Activated naive CD8-positive, alpha-beta T cell treated with anti-CD3 and anti-CD28 coated beads, Interleukin-2, amount 50 U/mL, for 24 hours (primary cell): ENCODE results near the gene USP2.

ENCODE experiments used
- ATAC-seq: fragments of 150-1000 bp; cut with Tn5 transposase; one replicate; pipeline ENCODE4 v1.10.0; 2021
- DNase-seq: peaks from one replicate; pipeline ENCODE4 v3.0.0; 2021
- H3K27ac Mint-ChIP-seq: one replicate; pipeline ENCODE4 v1.8.0; 2021; ENCODE audit warnings: mild to moderate bottlenecking, mixed read lengths
- H3K27me3 Mint-ChIP-seq: one replicate; pipeline ENCODE4 v1.8.0; 2021; ENCODE audit warnings: mixed read lengths
- H3K36me3 Mint-ChIP-seq: one replicate; pipeline ENCODE4 v1.8.0; 2021; ENCODE audit warnings: low read depth, mixed read lengths
- H3K4me1 Mint-ChIP-seq: one replicate; pipeline ENCODE4 v1.8.0; 2021; ENCODE audit warnings: mixed read lengths
- H3K4me3 Mint-ChIP-seq: one replicate; pipeline ENCODE4 v1.8.0; 2021; ENCODE audit warnings: mild to moderate bottlenecking, moderate library complexity, mixed read lengths
- H3K9me3 Mint-ChIP-seq: one replicate; pipeline ENCODE4 v1.8.0; 2021; ENCODE audit warnings: mixed read lengths

USP2 gene

GRCh38 chr11:119381181-119381988 lies at the start of gene USP2:
Gene USP2 (minus strand): TSS chr11:119381690. CDS start chr11:119373480, 8,210 bp downstream.
- peak; percentile 98 for ATAC-seq
- Mint-ChIP-seq H3K4me1 (no peaks in the 10 kb centered on the region), H3K4me3 (no peak within 1 kb of the TSS), H3K9me3 (no peaks in the 10 kb centered on the region), H3K36me3 (no peaks in the 10 kb centered on the region), H3K27me3 (peaks cover 2% of the 10 kb centered on the region), H3K27ac (no peak within 1 kb of the TSS)
- DNase-seq: peak; percentile 99

- no peaks in the 10 kb centered on the region for H3K9me3 Mint-ChIP-seq
- ATAC-seq (no peak), DNase-seq (no peak)
- no peaks in the 10 kb centered on the region for H3K36me3 Mint-ChIP-seq
- H3K4me1 Mint-ChIP-seq: peaks cover 11% of the 10 kb centered on the region
- H3K4me3 Mint-ChIP-seq: no peak overlapping the region
- H3K27ac Mint-ChIP-seq: no peak overlapping the region
- H3K27me3 Mint-ChIP-seq: peaks cover 52% of the 10 kb centered on the region
Observed at GRCh38 chr11:119427279-119427678, 45.8 kb upstream of the USP2 start.

GRCh38 chr11:119426142-119426541 lies 44.7 kb upstream of the USP2 start:
- ATAC-seq: no peak
- Mint-ChIP-seq H3K4me1 (peaks cover 19% of the 10 kb centered on the region), H3K27me3 (peaks cover 53% of the 10 kb centered on the region), H3K4me3 (no peak overlapping the region), H3K9me3 (no peaks in the 10 kb centered on the region), H3K36me3 (no peaks in the 10 kb centered on the region), H3K27ac (no peak overlapping the region)
- DNase-seq: no peak

GRCh38 chr11:119424775-119425174 lies 43.3 kb upstream of the USP2 start:
- peaks cover 51% of the 10 kb centered on the region for H3K27me3 Mint-ChIP-seq
- no peak for ATAC-seq
- H3K36me3 Mint-ChIP-seq: no peaks in the 10 kb centered on the region

GRCh38 chr11:119424276-119424675 lies 42.8 kb upstream of the USP2 start:
- Mint-ChIP-seq H3K4me1 (peaks cover 19% of the 10 kb centered on the region), H3K9me3 (no peaks in the 10 kb centered on the region), H3K36me3 (no peaks in the 10 kb centered on the region), H3K4me3 (no peak overlapping the region), H3K27ac (no peak overlapping the region), H3K27me3 (peaks cover 50% of the 10 kb centered on the region)
- DNase-seq: no peak
- ATAC-seq: no peak

More at GRCh38 chr11:119424775-119425174, 43.3 kb upstream of the USP2 start:
- Mint-ChIP-seq H3K9me3 (no peaks in the 10 kb centered on the region), H3K4me3 (no peak overlapping the region), H3K27ac (no peak overlapping the region), H3K4me1 (peaks cover 19% of the 10 kb centered on the region)
- no peak for DNase-seq

GRCh38 chr11:119423509-119424254 lies 42.2 kb upstream of the USP2 start:
- Mint-ChIP-seq H3K27me3 (peaks cover 46% of the 10 kb centered on the region), H3K4me3 (no peak overlapping the region), H3K4me1 (peaks cover 19% of the 10 kb centered on the region), H3K9me3 (no peaks in the 10 kb centered on the region), H3K27ac (no peak overlapping the region), H3K36me3 (no peaks in the 10 kb centered on the region)
- ATAC-seq (no peak), DNase-seq (no peak)

GRCh38 chr11:119422809-119423508 lies 41.5 kb upstream of the USP2 start, which contains the start of gene THY1:
Gene THY1 (minus strand): TSS chr11:119423172. CDS start chr11:119420905, 2,267 bp downstream.
- Mint-ChIP-seq H3K27ac (no peak within 1 kb of the TSS), H3K36me3 (no peaks in the 10 kb centered on the region), H3K4me3 (peak within 1 kb of the TSS; percentile 17), H3K9me3 (no peaks in the 10 kb centered on the region), H3K4me1 (peaks cover 19% of the 10 kb centered on the region), H3K27me3 (peaks cover 46% of the 10 kb centered on the region)
- ATAC-seq: no peak
- DNase-seq: no peak

GRCh38 chr11:119421941-119422808 lies 40.7 kb upstream of the USP2 start:
- Mint-ChIP-seq H3K27ac (no peak overlapping the region), H3K9me3 (no peaks in the 10 kb centered on the region), H3K36me3 (no peaks in the 10 kb centered on the region), H3K4me3 (peak overlapping the region; percentile 17), H3K27me3 (peaks cover 49% of the 10 kb centered on the region), H3K4me1 (peaks cover 19% of the 10 kb centered on the region)
- DNase-seq (no peak), ATAC-seq (no peak)

- Mint-ChIP-seq H3K27ac (no peak overlapping the region), H3K9me3 (no peaks in the 10 kb centered on the region), H3K4me3 (no peak overlapping the region), H3K27me3 (peaks cover 47% of the 10 kb centered on the region), H3K36me3 (no peaks in the 10 kb centered on the region), H3K4me1 (peaks cover 17% of the 10 kb centered on the region)
- no peak for DNase-seq
- ATAC-seq: no peak
Observed at GRCh38 chr11:119421351-119421750, 39.9 kb upstream of the USP2 start.

GRCh38 chr11:119420631-119421030 lies 39.1 kb upstream of the USP2 start:
- DNase-seq (no peak), ATAC-seq (no peak)
- H3K27me3 Mint-ChIP-seq: peaks cover 47% of the 10 kb centered on the region
- no peaks in the 10 kb centered on the region for H3K36me3 Mint-ChIP-seq
- no peak overlapping the region for H3K4me3 Mint-ChIP-seq
- H3K27ac Mint-ChIP-seq: no peak overlapping the region
- H3K9me3 Mint-ChIP-seq: no peaks in the 10 kb centered on the region
- H3K4me1 Mint-ChIP-seq: peaks cover 12% of the 10 kb centered on the region

- Mint-ChIP-seq H3K27me3 (peaks cover 47% of the 10 kb centered on the region), H3K27ac (no peak overlapping the region), H3K36me3 (no peaks in the 10 kb centered on the region), H3K9me3 (no peaks in the 10 kb centered on the region), H3K4me3 (no peak overlapping the region), H3K4me1 (peaks cover 12% of the 10 kb centered on the region)
- no peak for ATAC-seq
- DNase-seq: no peak
Observed at GRCh38 chr11:119419834-119420492, 38.5 kb upstream of the USP2 start.

- H3K36me3 Mint-ChIP-seq: no peaks in the 10 kb centered on the region
- H3K27ac Mint-ChIP-seq: no peak overlapping the region
- DNase-seq (no peak), ATAC-seq (no peak)
- peaks cover 41% of the 10 kb centered on the region for H3K27me3 Mint-ChIP-seq
- peaks cover 5% of the 10 kb centered on the region for H3K9me3 Mint-ChIP-seq
- peaks cover 12% of the 10 kb centered on the region for H3K4me1 Mint-ChIP-seq
- no peak overlapping the region for H3K4me3 Mint-ChIP-seq
Observed at GRCh38 chr11:119419246-119419645, 37.8 kb upstream of the USP2 start.

- Mint-ChIP-seq H3K4me3 (no peak overlapping the region), H3K27ac (no peak overlapping the region), H3K9me3 (peaks cover 6% of the 10 kb centered on the region), H3K4me1 (peaks cover 12% of the 10 kb centered on the region), H3K27me3 (peaks cover 36% of the 10 kb centered on the region), H3K36me3 (no peaks in the 10 kb centered on the region)
- ATAC-seq: no peak
- DNase-seq: no peak
Observed at GRCh38 chr11:119418759-119419158, 37.3 kb upstream of the USP2 start.
